DOHH2 (cell line): ENCODE data around the gene STX16.

ENCODE experiments used
- EZH2phosphoT487 ChIP-seq: fragments of 200-600 bp; sonication (generic); IDR thresholded peaks from 2 replicates; pipeline ENCODE4 v1.6.1; 2017; ENCODE audit warnings: borderline replicate concordance, mild to moderate bottlenecking, antibody characterized with exemption, low read length, moderate library complexity, mixed read lengths
- TF ChIP-seq, protein P1 (sequence below): fragments of 200-600 bp; sonication (generic); IDR thresholded peaks from one replicate; pipeline ENCODE4 v1.5.1; 2014; ENCODE audit warnings: antibody characterized with exemption, mild to moderate bottlenecking, low read depth, low read length; ENCODE audit not compliant: poor library complexity, severe bottlenecking

DNA sequence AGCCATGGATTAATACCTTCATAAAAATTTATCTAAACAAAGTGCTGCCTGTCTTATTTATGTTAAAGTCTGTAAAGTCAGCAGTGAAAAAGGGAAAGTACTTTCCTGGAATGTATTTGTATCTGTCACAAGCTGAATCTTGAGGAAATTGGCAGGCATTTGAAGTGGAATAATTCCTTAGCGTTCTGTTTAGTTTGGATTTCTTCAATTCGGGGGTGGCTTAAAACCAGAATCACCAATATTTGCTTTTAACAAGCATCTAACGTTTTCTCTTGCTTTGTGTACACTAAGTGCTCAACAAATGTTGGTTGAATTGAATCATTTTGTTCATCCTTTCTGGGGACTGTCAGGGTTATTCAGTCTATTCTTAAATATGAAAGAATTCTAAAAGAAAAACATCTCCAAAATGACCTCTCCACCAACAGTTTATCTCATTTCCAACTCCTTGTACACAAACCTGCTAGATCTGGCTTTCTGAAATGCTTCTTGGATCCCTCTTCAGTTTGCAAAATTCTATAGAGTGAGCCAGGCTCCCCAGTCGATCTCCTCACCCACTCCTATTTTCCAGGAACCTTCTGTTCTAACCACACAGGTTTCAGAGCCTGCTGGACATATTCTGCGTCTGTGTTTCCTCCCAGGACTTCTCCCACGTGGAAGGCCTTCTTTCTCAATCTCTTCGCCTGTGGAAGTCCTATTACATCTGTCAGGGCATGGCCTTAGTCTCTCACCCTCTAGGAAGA lies 39.5 kb downstream of the STX16 start:
- TF ChIP-seq, protein P1, sequence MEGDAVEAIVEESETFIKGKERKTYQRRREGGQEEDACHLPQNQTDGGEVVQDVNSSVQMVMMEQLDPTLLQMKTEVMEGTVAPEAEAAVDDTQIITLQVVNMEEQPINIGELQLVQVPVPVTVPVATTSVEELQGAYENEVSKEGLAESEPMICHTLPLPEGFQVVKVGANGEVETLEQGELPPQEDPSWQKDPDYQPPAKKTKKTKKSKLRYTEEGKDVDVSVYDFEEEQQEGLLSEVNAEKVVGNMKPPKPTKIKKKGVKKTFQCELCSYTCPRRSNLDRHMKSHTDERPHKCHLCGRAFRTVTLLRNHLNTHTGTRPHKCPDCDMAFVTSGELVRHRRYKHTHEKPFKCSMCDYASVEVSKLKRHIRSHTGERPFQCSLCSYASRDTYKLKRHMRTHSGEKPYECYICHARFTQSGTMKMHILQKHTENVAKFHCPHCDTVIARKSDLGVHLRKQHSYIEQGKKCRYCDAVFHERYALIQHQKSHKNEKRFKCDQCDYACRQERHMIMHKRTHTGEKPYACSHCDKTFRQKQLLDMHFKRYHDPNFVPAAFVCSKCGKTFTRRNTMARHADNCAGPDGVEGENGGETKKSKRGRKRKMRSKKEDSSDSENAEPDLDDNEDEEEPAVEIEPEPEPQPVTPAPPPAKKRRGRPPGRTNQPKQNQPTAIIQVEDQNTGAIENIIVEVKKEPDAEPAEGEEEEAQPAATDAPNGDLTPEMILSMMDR: no peak
- no peak for TF ChIP-seq EZH2phosphoT487
